ENCODE results near the gene SCFD2.

The SCFD2 gene

DNA sequence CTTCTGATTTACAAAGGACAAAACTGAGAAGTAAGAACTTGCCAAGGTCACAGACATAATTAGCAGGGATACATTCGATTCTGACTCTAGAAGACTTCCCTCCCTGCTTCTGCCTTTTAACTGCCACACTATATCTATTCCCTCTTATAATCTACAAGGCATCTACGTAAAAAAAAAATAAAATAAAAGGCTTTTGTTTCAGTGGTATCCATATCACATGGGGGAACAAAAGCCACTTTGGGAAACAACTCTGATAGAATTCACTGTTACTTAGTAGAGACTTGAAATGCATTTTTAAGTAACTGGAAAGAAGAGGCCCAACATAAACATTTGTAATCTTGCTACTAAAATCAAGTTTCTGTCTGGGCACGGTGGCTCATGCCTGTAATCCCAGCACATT lies 247.2 kb downstream of the SCFD2 start:
- no peak for DNase-seq (ENCODE audit: extremely low read depth in 1 of 2, low read depth in 1 of 2)

DNA sequence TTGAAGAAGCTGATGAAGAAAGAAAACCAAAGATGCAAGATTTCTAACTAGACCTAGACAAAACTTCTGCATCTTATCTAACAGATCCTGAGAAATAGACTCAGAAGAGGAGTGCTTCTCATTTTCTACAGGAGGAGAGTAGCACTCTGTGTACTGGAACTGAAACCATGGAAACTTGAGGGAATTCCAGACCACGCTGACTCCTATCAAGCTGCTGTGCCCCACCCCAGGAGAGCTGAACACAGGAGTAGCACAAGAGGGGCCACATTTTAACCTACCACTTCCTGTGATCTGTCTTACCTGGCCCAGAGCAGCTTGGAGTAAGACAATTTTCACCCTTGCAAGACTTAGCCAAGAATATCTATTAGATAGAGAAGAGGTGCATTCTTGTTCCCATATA lies 248.9 kb downstream of the SCFD2 start:
- no peak for DNase-seq (ENCODE audit: extremely low read depth in 1 of 2, low read depth in 1 of 2)

GRCh38 chr4:53113431-53114225 lies 252.2 kb downstream of the SCFD2 start:
- DNase-seq (ENCODE audit: extremely low read depth in 1 of 2, low read depth in 1 of 2), result no peak

DNA sequence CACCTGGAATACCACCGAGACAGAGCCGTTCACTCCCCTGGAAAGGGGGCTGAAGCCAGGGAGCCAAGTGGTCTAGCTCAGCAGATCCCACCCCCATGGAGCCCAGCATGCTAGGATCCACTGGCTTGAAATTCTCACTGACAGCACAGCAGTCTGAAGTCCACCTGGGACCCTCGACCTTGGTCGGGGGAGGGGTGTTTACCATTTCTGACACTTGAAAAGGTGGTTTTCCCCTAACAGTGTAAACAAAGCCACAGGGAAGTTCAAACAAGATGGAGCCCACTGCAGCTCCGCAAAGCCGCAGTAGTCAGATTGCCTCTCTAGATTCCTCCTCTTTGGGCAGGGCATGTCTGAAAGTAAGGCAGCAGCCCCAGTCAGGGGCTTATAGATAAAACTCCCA lies 260.5 kb downstream of the SCFD2 start:
- no peak for DNase-seq (ENCODE audit: extremely low read depth in 1 of 2, low read depth in 1 of 2)

- no peak for DNase-seq (ENCODE audit: extremely low read depth in 1 of 2, low read depth in 1 of 2)
Observed at GRCh38 chr4:53103481-53103880, 262.4 kb downstream of the SCFD2 start.

GRCh38 chr4:53101191-53101581 lies 264.7 kb downstream of the SCFD2 start:
- no peak for DNase-seq (ENCODE audit: extremely low read depth in 1 of 2, low read depth in 1 of 2)

- DNase-seq (ENCODE audit: extremely low read depth in 1 of 2, low read depth in 1 of 2), result no peak
Observed at GRCh38 chr4:53100501-53101190, 265.2 kb downstream of the SCFD2 start.

DNA sequence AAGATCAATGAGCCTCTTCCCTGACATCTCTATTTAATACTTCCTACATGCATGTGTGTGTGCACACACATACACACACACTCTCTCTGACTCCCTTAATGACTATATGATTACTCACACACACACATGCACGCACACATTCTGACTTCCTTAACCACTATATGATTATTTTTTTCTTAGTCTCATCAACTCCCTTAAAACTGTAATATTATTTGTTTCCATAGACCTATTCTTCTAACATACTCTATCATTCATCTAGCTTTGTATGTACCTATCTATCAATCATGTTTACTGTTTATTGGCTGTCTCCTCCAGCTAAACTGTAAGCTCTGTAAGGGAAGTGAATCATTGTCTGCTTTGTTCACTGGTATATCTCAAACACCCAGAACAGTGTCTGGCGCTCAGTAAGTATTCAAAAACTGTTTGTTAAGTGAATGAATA lies 267.2 kb downstream of the SCFD2 start:
- no peak for DNase-seq (ENCODE audit: extremely low read depth in 1 of 2, low read depth in 1 of 2)

GRCh38 chr4:53094040-53094439 lies 271.8 kb downstream of the SCFD2 start:
- no peak for DNase-seq (ENCODE audit: extremely low read depth in 1 of 2, low read depth in 1 of 2)

- no peak for DNase-seq (ENCODE audit: extremely low read depth in 1 of 2, low read depth in 1 of 2)
Observed at GRCh38 chr4:53089936-53090729, 275.7 kb downstream of the SCFD2 start.

DNA sequence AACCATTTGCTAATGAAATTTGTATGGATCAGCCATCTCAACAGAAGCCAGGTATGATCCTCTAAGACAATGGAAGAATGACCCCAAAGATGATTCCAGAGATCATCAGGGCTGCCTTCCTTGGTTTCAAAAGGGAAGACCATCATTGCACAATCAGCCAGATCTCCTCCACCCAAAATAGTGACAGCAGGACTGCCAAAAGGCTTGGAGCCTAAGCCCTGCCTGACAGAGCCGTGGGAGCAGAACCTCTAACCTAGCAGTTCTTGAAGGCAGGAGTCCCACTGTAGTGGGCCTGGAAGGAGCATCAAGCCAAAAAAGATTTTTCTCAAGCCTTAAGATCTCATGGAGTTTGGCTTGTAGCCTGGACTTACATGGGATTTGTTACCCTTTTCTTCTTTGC lies 277.7 kb downstream of the SCFD2 start:
- no peak for DNase-seq (ENCODE audit: extremely low read depth in 1 of 2, low read depth in 1 of 2)

DNA sequence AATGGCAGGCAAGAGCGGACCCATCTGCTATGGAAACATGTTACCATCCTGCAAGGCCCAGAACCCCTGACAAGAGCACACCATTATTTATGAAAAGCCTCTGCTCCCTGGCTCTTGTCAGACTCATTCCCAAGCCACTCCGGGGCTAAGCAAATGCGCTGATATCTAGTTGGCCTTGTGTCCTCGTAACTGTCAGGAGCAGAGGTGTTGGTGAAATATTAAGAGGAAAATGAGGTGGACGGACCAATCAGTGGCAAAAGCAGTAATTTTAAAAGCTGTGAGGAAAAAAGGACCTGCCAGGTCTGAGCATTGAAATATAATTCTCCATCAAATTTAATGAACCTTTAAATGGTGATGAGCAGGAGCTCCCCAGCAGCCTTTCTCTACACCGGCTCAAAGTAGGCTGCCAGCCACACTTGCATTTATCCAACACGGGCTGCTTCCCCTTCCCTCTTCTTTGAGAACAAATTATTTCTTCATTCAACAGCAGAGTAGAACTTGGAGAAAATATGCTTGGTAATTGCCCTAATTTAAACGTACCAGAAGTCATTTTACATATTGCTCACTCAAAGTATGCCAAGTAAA lies 289.4 kb downstream of the SCFD2 start:
- DNase-seq (ENCODE audit: extremely low read depth in 1 of 2, low read depth in 1 of 2), result no peak

- no peak for DNase-seq (ENCODE audit: extremely low read depth in 1 of 2, low read depth in 1 of 2)
Observed at GRCh38 chr4:53075162-53075785, 290.6 kb downstream of the SCFD2 start.

GRCh38 chr4:53068755-53069330 lies 297.0 kb downstream of the SCFD2 start:
- DNase-seq (ENCODE audit: extremely low read depth in 1 of 2, low read depth in 1 of 2), result no peak

- DNase-seq (ENCODE audit: extremely low read depth in 1 of 2, low read depth in 1 of 2), result no peak
Observed at GRCh38 chr4:53067125-53067802, 298.6 kb downstream of the SCFD2 start.

DNA sequence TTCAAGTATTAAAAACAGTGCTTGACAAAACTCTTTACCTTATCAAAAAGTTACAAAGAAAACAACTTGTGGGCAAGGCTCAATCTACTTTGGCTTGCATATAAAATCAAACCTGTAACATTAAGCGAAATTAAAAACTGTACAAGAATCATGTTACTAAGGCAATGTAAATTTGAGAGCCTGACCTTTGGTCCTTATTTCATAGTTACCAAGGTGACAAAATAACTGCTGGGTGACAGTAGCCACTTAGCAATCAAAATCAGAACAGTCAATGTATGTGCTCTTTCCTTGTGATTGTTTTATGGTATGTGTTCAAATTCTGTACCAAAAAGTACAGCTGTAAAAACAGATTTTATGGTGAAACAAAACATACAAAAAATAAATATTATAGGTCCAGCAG lies 299.7 kb downstream of the SCFD2 start:
- no peak for DNase-seq (ENCODE audit: extremely low read depth in 1 of 2, low read depth in 1 of 2)

DNA sequence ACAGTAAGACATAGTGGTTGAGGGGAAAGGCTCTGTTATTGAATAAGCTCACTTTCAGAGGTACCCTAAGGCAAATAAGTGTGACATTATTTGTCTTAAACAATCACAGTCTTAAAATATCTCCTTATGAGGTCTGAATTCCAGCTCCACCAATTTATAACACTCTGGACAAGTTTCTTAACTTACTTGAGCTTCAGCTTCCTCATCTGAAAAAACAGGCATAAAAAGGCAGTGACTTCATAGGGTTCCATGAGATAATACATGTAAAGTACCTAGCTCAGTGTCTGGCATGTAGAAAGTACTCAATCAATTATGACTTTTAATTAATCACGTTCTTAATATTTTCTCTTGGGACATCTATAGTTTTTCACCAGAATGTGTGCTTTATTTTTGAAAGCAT lies 301.3 kb downstream of the SCFD2 start:
- no peak for DNase-seq (ENCODE audit: extremely low read depth in 1 of 2, low read depth in 1 of 2)

GRCh38 chr4:53061091-53061850 lies 304.6 kb downstream of the SCFD2 start:
- DNase-seq (ENCODE audit: extremely low read depth in 1 of 2, low read depth in 1 of 2), result no peak

GRCh38 chr4:53060278-53060677 lies 305.6 kb downstream of the SCFD2 start:
- DNase-seq (ENCODE audit: extremely low read depth in 1 of 2, low read depth in 1 of 2), result no peak

Data from activated CD8-positive, alpha-beta memory T cell treated with anti-CD3 and anti-CD28 coated beads for 1 hour (primary cell).